OCI-LY1 (cell line): ENCODE data around the gene SRRD.

Experiments
- H2AFZ ChIP-seq: fragments of 200-600 bp; sonication (generic), shearing (Covaris generic); 2 replicates; pipeline ENCODE4 v1.6.0; 2014; ENCODE audit warnings: antibody characterized with exemption, mild to moderate bottlenecking, low read length
- H3F3A ChIP-seq: fragments of 200-600 bp; sonication (generic), shearing (Covaris generic); 2 replicates; pipeline ENCODE4 v1.6.0; 2014; ENCODE audit warnings: mild to moderate bottlenecking, antibody characterized with exemption, low read length, moderate library complexity; ENCODE audit not compliant: insufficient read depth
- H3K27ac ChIP-seq: fragments of 200-600 bp; sonication (generic); 2 replicates; pipeline ENCODE4 v1.5.1; 2014; ENCODE audit warnings: low read length, mixed run types, mild to moderate bottlenecking, low read depth; ENCODE audit not compliant: poor library complexity, severe bottlenecking
- H3K27me3 ChIP-seq: fragments of 200-600 bp; sonication (generic); 2 replicates; pipeline ENCODE4 v1.6.0; 2014; ENCODE audit warnings: antibody characterized with exemption, mild to moderate bottlenecking, low read length, moderate library complexity; ENCODE audit not compliant: insufficient read depth
- H3K36me3 ChIP-seq: fragments of 200-600 bp; sonication (generic); 2 replicates; pipeline ENCODE4 v1.6.1; 2014; ENCODE audit warnings: mild to moderate bottlenecking, antibody characterized with exemption, low read length, moderate library complexity, mixed read lengths; ENCODE audit not compliant: insufficient read depth
- H3K4me1 ChIP-seq: fragments of 200-600 bp; sonication (generic); 2 replicates; pipeline ENCODE4 v1.5.1; 2014; ENCODE audit warnings: mild to moderate bottlenecking, low read length, moderate library complexity; ENCODE audit not compliant: insufficient read depth, severe bottlenecking
- H3K4me2 ChIP-seq: fragments of 200-600 bp; sonication (generic), shearing (Covaris generic); 2 replicates; pipeline ENCODE4 v1.6.1; 2014; ENCODE audit warnings: low read length
- H3K4me3 ChIP-seq: fragments of 200-600 bp; sonication (generic); 2 replicates; pipeline ENCODE4 v1.5.1; 2014; ENCODE audit warnings: low read length, low read depth, mild to moderate bottlenecking, mixed read lengths; ENCODE audit not compliant: poor library complexity, severe bottlenecking
- H3K79me2 ChIP-seq: fragments of 200-600 bp; shearing (Covaris generic); 2 replicates; pipeline ENCODE4 v1.6.1; 2016; ENCODE audit warnings: mixed run types, low read length, mixed read lengths; ENCODE audit not compliant: insufficient read depth
- H3K9ac ChIP-seq: fragments of 200-600 bp; sonication (generic), shearing (Covaris generic); 2 replicates; pipeline ENCODE4 v1.6.1; 2014; ENCODE audit warnings: mild to moderate bottlenecking, low read length, mixed read lengths
- H3K9me2 ChIP-seq: fragments of 200-600 bp; sonication (generic), shearing (Covaris generic); 2 replicates; pipeline ENCODE4 v1.6.1; 2014; ENCODE audit warnings: low read depth, mild to moderate bottlenecking, low read length, mixed read lengths
- H3K9me3 ChIP-seq: fragments of 200-600 bp; shearing (Covaris generic); 2 replicates; pipeline ENCODE4 v1.6.1; 2014; ENCODE audit warnings: low read length, mixed read lengths
- H4K20me1 ChIP-seq: fragments of 200-600 bp; sonication (generic), shearing (Covaris generic); 2 replicates; pipeline ENCODE4 v1.6.0; 2016; ENCODE audit warnings: mild to moderate bottlenecking, low read length; ENCODE audit not compliant: insufficient read depth
- EZH2 ChIP-seq: fragments of 200-600 bp; sonication (generic), shearing (Covaris generic); IDR thresholded peaks from 2 replicates; pipeline ENCODE4 v1.8.0; 2017; ENCODE audit warnings: borderline replicate concordance, mixed run types, mild to moderate bottlenecking, antibody characterized with exemption, low read length, moderate library complexity, mixed read lengths
- TF ChIP-seq, protein P1 (sequence below): fragments of 200-600 bp; sonication (generic), shearing (Covaris generic); IDR thresholded peaks from 2 replicates; pipeline ENCODE4 v1.5.1; 2017; ENCODE audit warnings: mild to moderate bottlenecking, antibody characterized with exemption, low read length, moderate library complexity, mixed read lengths

SRRD gene

DNA sequence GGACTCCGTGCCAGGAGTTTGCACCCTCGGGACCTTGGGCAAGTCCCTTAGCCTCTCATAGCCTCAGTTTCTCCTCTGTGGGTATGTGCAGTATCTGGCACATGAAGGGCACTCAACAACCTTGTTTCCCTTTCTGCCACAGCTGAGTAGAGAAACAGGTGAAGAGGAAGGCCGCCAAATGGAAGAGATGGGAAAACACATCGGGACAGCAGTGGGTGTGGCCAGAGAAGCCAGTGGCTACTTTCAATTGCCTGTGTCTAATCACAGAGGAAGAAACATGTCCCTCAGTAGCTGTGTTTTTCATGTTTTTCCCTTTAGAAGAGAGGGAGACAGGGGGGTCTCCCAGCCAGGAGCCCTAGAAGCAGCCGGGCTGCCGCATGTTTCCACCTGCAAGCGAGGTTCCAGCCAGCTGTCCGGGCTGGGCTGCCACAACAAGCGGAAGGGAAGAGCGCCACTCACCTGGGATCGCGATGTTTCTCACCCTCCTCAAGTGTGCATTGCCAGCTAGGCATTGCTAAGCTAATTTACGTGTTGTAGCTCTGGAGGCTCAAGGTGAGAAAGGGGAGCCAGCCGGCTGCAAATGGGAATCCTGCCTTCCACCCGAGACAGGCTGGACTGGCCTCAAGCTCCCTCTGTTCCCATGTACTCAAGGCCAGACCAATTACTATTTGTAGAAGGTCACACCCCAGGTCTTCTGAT lies 38.0 kb upstream of the SRRD start:
- no peaks in the 10 kb centered on the region for H3K27me3 ChIP-seq
- H3K36me3 ChIP-seq: peaks cover 12% of the 10 kb centered on the region; the same call in 1 of the 2 replicates
- H3K9me2 ChIP-seq: no peaks in the 10 kb centered on the region
- H3K4me2 ChIP-seq: no peak overlapping the region
- H3K27ac ChIP-seq: no peak overlapping the region
- H4K20me1 ChIP-seq: no peaks in the 10 kb centered on the region
- H3K9me3 ChIP-seq: no peaks in the 10 kb centered on the region
- H3K4me3 ChIP-seq: no peak overlapping the region
- no peak overlapping the region for H2AFZ ChIP-seq
- H3K79me2 ChIP-seq: no peaks in the 10 kb centered on the region
- H3K9ac ChIP-seq: no peak overlapping the region
- no peaks in the 10 kb centered on the region for H3F3A ChIP-seq
- TF ChIP-seq, protein P1, sequence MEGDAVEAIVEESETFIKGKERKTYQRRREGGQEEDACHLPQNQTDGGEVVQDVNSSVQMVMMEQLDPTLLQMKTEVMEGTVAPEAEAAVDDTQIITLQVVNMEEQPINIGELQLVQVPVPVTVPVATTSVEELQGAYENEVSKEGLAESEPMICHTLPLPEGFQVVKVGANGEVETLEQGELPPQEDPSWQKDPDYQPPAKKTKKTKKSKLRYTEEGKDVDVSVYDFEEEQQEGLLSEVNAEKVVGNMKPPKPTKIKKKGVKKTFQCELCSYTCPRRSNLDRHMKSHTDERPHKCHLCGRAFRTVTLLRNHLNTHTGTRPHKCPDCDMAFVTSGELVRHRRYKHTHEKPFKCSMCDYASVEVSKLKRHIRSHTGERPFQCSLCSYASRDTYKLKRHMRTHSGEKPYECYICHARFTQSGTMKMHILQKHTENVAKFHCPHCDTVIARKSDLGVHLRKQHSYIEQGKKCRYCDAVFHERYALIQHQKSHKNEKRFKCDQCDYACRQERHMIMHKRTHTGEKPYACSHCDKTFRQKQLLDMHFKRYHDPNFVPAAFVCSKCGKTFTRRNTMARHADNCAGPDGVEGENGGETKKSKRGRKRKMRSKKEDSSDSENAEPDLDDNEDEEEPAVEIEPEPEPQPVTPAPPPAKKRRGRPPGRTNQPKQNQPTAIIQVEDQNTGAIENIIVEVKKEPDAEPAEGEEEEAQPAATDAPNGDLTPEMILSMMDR: no peak
- TF ChIP-seq EZH2: no peak
- H3K4me1 ChIP-seq: no peaks in the 10 kb centered on the region

DNA sequence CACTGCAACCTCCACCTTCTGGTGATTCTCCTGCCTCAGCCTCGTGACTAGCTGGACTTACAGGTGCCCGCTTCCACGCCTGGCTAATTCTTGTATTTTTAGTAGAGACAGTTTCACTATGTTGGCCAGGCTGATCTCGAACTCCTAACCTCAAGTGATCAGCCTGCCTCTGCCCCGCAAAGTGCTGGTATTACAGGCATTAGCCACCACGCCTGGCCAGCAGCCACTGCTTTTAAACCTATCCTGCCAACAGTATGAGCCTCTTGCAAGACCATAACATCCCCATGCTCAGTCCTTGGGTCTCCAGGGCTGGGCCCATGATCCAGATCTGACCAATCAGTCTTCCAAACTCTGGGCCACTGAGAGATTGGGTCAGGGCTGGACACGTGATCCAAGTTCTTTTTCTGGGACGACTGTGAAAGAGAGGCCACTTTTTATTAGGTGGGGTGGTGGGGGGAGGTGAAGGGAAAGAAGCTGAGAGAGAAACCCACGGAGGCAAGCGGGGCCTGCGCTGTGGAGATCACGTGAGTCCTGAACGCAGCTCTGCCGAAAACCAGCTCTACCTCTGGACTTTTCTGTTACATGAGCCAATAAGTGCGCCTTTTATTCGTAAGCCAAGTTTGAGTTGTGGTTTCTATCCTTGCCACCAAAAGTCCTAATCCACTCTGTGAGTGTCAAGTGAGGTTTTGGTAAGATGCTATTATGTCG lies 36.7 kb upstream of the SRRD start:
- no peaks in the 10 kb centered on the region for H3K9me2 ChIP-seq
- H4K20me1 ChIP-seq: no peaks in the 10 kb centered on the region
- peaks cover 25% of the 10 kb centered on the region for H3K36me3 ChIP-seq

DNA sequence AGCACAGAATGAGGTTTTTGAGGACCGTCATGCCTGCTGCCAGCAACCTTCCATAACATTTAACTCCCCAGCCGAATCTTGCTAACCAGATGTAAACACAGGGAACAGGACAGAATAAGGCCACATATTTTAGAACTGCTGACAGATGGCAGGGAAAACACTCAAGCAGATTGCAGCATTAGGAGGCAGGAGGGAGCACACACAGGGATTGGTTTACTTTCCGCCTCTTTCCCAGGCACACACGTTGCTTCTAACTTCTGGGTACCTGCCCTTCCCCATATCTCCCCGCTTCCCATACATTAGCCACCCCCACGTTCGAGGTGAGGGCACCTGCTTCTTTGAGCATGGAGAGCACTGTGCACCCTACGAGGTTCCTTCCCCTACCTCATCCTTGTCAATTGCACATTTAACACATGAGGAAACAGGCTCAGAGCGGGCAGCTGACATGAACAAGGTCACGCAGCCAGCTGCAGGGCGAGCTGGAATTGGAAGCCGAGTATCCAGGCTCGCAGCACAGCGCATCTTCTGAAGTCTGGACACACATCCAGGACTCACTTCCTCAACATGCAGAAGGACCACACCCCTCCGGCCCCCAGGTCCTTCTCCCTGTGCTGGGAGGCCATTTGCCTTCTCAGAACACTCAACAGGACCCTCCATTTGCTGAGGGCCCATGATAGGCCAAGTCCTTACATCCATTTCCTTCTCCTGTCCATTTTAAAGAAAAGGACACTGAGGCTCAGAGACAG lies 35.9 kb upstream of the SRRD start:
- peaks cover 33% of the 10 kb centered on the region for H3K36me3 ChIP-seq
- H3K4me1 ChIP-seq: no peaks in the 10 kb centered on the region
- H3F3A ChIP-seq: no peaks in the 10 kb centered on the region
- no peak overlapping the region for H3K4me2 ChIP-seq
- no peak overlapping the region for H3K4me3 ChIP-seq
- no peak for TF ChIP-seq EZH2
- TF ChIP-seq, protein P1: no peak
- no peaks in the 10 kb centered on the region for H3K27me3 ChIP-seq
- no peak overlapping the region for H3K27ac ChIP-seq
- no peak overlapping the region for H2AFZ ChIP-seq
- H4K20me1 ChIP-seq: no peaks in the 10 kb centered on the region
- no peak overlapping the region for H3K9ac ChIP-seq
- H3K79me2 ChIP-seq: no peaks in the 10 kb centered on the region
- H3K9me3 ChIP-seq: no peaks in the 10 kb centered on the region
- no peaks in the 10 kb centered on the region for H3K9me2 ChIP-seq

More for the DNA sequence above, 36.7 kb upstream of the SRRD start:
- H3K27ac ChIP-seq: no peak overlapping the region
- no peaks in the 10 kb centered on the region for H3F3A ChIP-seq
- H3K4me3 ChIP-seq: no peak overlapping the region
- no peak overlapping the region for H3K4me2 ChIP-seq
- H3K4me1 ChIP-seq: no peaks in the 10 kb centered on the region
- no peaks in the 10 kb centered on the region for H3K79me2 ChIP-seq
- TF ChIP-seq, protein P1: no peak
- no peak for TF ChIP-seq EZH2
- H3K9me3 ChIP-seq: no peaks in the 10 kb centered on the region
- no peaks in the 10 kb centered on the region for H3K27me3 ChIP-seq
- H3K9ac ChIP-seq: no peak overlapping the region
- H2AFZ ChIP-seq: no peak overlapping the region
